GM12878 (cell line): ENCODE measurements around the gene CEP131. TPM values are rescaled to one million over a fixed set of nuclear protein-coding genes. Genes with fewer than 3 reads are reported as not detected.

Experiments
- ATAC-seq: fragments of 200-7000 bp; cut with Tn5 transposase; 3 replicates; pipeline ENCODE4 v1.9.1; 2020; ENCODE audit warnings: mild to moderate bottlenecking, moderate library complexity
- BruUV-seq: library from RNA; stranded (reverse); fragments of 400-500 nt; replicated peaks from 2 replicates; lab custom pipeline; 2021; lab: Mats Ljungman, UMichigan
- CTCF ChIA-PET: fragments of 300-600 bp; sonication (Branson Sonifier 250); formaldehyde crosslinking; extraction: SDS; loops from one replicate; lab custom pipeline; 2021; ENCODE audit warnings: inconsistent platforms; lab: Yijun Ruan, JAX
- POLR2A ChIA-PET: fragments of 350-600 bp; formaldehyde crosslinking; extraction: SDS; loops from one replicate; lab custom pipeline; 2021; ENCODE audit warnings: inconsistent platforms; lab: Charles Lee
- RAD21 ChIA-PET: fragments of 300-600 bp; sonication (Branson Sonifier 250); formaldehyde crosslinking; loops from one replicate; lab custom pipeline; 2023; ENCODE audit warnings: antibody characterized with exemption; ENCODE audit not compliant: unreplicated experiment; lab: Charles Lee
- SMC1A ChIA-PET: fragments of 300-600 bp; sonication (Branson Sonifier 250); formaldehyde crosslinking; loops from one replicate; lab custom pipeline; 2023; ENCODE audit not compliant: unreplicated experiment, uncharacterized antibody; lab: Charles Lee
- DNase-seq: peaks from one replicate; pipeline ENCODE4 v3.0.0-alpha.2; 2011; ENCODE audit warnings: low read depth, low spot score
- FAIRE-seq: peaks from 3 replicates; lab custom pipeline; 2011; peaks lifted over from hg19 to GRCh38; lab: Jason Lieb, UNC
- H2AFZ ChIP-seq: 2 replicates; pipeline ENCODE4 v1.6.0; 2011; ENCODE audit warnings: low read depth, low read length, control low read depth; ENCODE audit not compliant: control insufficient read depth
- H3K27ac ChIP-seq: 2 replicates; pipeline ENCODE4 v1.5.1; 2011; ENCODE audit warnings: control low read depth; ENCODE audit not compliant: control insufficient read depth, insufficient read depth
- H3K27me3 ChIP-seq, 2 experiments: replicated peaks in 1 of 2; 2 replicates each; pipeline versions ENCODE4 v1.6.0 to v1.6.1; 2011; ENCODE audit warnings: low read length in 1 of 2; ENCODE audit not compliant: control insufficient read depth in 2 of 2, insufficient read depth in 2 of 2
- H3K36me3 ChIP-seq, 2 experiments: 2 replicates each; pipeline ENCODE4 v1.5.1; 2011; ENCODE audit warnings: low read length in 1 of 2; ENCODE audit not compliant: control insufficient read depth in 2 of 2, insufficient read depth in 2 of 2
- H3K4me1 ChIP-seq: 2 replicates; pipeline ENCODE4 v1.6.1; 2011; ENCODE audit warnings: mild to moderate bottlenecking, low read length, moderate library complexity, mixed read lengths; ENCODE audit not compliant: control insufficient read depth, insufficient read depth
- H3K4me2 ChIP-seq: 2 replicates; pipeline ENCODE4 v1.6.0; 2011; ENCODE audit warnings: control low read depth; ENCODE audit not compliant: control insufficient read depth, insufficient read depth
- H3K4me3 ChIP-seq: fragments of 200-600 bp; sonication (generic); 2 replicates; pipeline ENCODE4 v1.5.1; 2016
- H3K79me2 ChIP-seq: 2 replicates; pipeline ENCODE4 v1.6.0; 2011; ENCODE audit warnings: low read length; ENCODE audit not compliant: control insufficient read depth, insufficient read depth
- H3K9ac ChIP-seq: 2 replicates; pipeline ENCODE4 v1.8.0; 2011; ENCODE audit warnings: low read length, control low read depth, mixed read lengths; ENCODE audit not compliant: control insufficient read depth, insufficient read depth
- H3K9me3 ChIP-seq: replicated peaks from 3 replicates; pipeline ENCODE4 v1.5.1; 2011; ENCODE audit warnings: mild to moderate bottlenecking, low read length; ENCODE audit not compliant: control insufficient read depth, insufficient read depth
- H4K20me1 ChIP-seq: 2 replicates; pipeline ENCODE4 v1.6.0; 2011; ENCODE audit not compliant: control insufficient read depth, insufficient read depth
- CHD2 ChIP-seq: IDR thresholded peaks from 2 replicates; pipeline ENCODE4 v1.6.1; 2011; ENCODE audit warnings: low read depth, low read length, improper control_type of control experiment, borderline replicate concordance
- ETV6 ChIP-seq, 2 experiments: fragments of 450-650 bp in 1 of 2; IDR thresholded peaks in 1 of 2; conservative IDR thresholded peaks in 1 of 2; 2 replicates each; pipeline ENCODE4 v1.6.1; 2014; ENCODE audit warnings: antibody characterized with exemption in 1 of 2, borderline replicate concordance in 1 of 2, low read depth in 1 of 2, mild to moderate bottlenecking in 1 of 2, moderate library complexity in 1 of 2
- FOXM1 ChIP-seq: IDR thresholded peaks from 2 replicates; pipeline ENCODE4 v1.6.1; 2012; ENCODE audit warnings: low read depth, mild to moderate bottlenecking, inconsistent platforms, low read length, moderate library complexity
- HDAC6 ChIP-seq: fragments of 200-600 bp; sonication (generic); IDR thresholded peaks from one replicate; pipeline ENCODE4 v1.8.0; 2017; ENCODE audit warnings: antibody characterized with exemption; ENCODE audit not compliant: unreplicated experiment
- IRF4 ChIP-seq: IDR thresholded peaks from 2 replicates; pipeline ENCODE4 v1.6.1; 2011; ENCODE audit warnings: low read depth, low read length
- KAT2A ChIP-seq: conservative IDR thresholded peaks from 2 replicates; pipeline ENCODE4 v1.6.1; 2011; ENCODE audit warnings: low read depth, low read length; ENCODE audit not compliant: control insufficient read depth
- KDM1A ChIP-seq: fragments of 200-600 bp; sonication (generic); IDR thresholded peaks from 2 replicates; pipeline ENCODE4 v1.6.1; 2016; ENCODE audit warnings: borderline replicate concordance
- LARP7 ChIP-seq: fragments of 450-650 bp; IDR thresholded peaks from 2 replicates; pipeline ENCODE4 v1.6.1; 2017; ENCODE audit warnings: mild to moderate bottlenecking
- MTA3 ChIP-seq: IDR thresholded peaks from 2 replicates; pipeline ENCODE4 v1.6.1; 2012; ENCODE audit warnings: low read length, inconsistent platforms, borderline replicate concordance
- NFIC ChIP-seq: IDR thresholded peaks from 2 replicates; pipeline ENCODE4 v1.6.1; 2012; ENCODE audit warnings: low read depth, mild to moderate bottlenecking, inconsistent platforms, low read length, moderate library complexity
- STAT1 ChIP-seq: fragments of 450-650 bp; conservative IDR thresholded peaks from 2 replicates; pipeline ENCODE4 v1.6.1; 2014; ENCODE audit warnings: antibody characterized with exemption, mild to moderate bottlenecking
- YY1 ChIP-seq: IDR thresholded peaks from 2 replicates; pipeline ENCODE4 v1.6.1; 2011; ENCODE audit warnings: low read depth, mild to moderate bottlenecking, low read length
- ZNF24 ChIP-seq: fragments of 450-650 bp; IDR thresholded peaks from 2 replicates; pipeline ENCODE4 v1.6.1; 2017; ENCODE audit warnings: antibody characterized with exemption, mild to moderate bottlenecking
- WGBS: methylation state at CpG from one replicate; pipeline ENCODE4 v1.1.6; 2016; ENCODE audit warnings: low lambda C conversion rate; ENCODE audit not compliant: insufficient replicate concordance, insufficient coverage; ENCODE audit errors: missing lambda C conversion rate; 5-methylcytosine and 5-hydroxymethylcytosine counted together
- in situ Hi-C: fragments of 300-500 bp; cut with MboI; formaldehyde crosslinking; loops from 9 replicates; pipeline ENCODE4 v1.14.3; 2018; ENCODE audit warnings: mixed read lengths
- intact Hi-C: fragments of 100-400 bp; cut with micrococcal nuclease; formaldehyde crosslinking; loops from one replicate; pipeline ENCODE4 v1.14.2; 2022; ENCODE audit not compliant: unreplicated experiment
- polyA plus RNA-seq, 11 experiments: library from polyadenylated mRNA; depleted of rRNA in 4 of 11; unstranded in 6 of 11; stranded (reverse) in 5 of 11; fragments of >200 nt; fragmentation: Nextera tagmentation in 4 of 11; fragmentation: Illumina TruSeq in 1 of 11; extraction: Ambion mirVana in 4 of 11; extraction: Trizol in 1 of 11; gene quantifications; 1 replicate in 1 of 11; 2 replicates in 10 of 11; pipeline versions ENCODE4 v1.2.1 to v1.2.3, GENCODE V29; 2011 to 2016; ENCODE audit warnings: inconsistent platforms in 2 of 11, missing spikeins in 2 of 11, low read depth in 1 of 11
- total RNA-seq, 4 experiments: library from RNA; depleted of rRNA in 3 of 4; stranded (reverse); fragments of >200 nt in 3 of 4; fragmentation: Illumina TruSeq in 1 of 4; extraction: Trizol in 1 of 4; gene quantifications; 2 replicates each; pipeline versions ENCODE4 v1.2.1 to v1.2.3, GENCODE V29; 2013 to 2021
- TF ChIP-seq, protein P1 (sequence below): IDR thresholded peaks from 2 replicates; pipeline ENCODE4 v1.6.1; 2011; ENCODE audit warnings: low read depth, low read length, improper control_type of control experiment, borderline replicate concordance
- TF ChIP-seq, protein P2 (sequence below): IDR thresholded peaks from 2 replicates; pipeline ENCODE4 v1.6.1; 2012; ENCODE audit warnings: low read depth, low read length, improper control_type of control experiment
- TF ChIP-seq, protein P3 (sequence below): fragments of 450-650 bp; IDR thresholded peaks from 2 replicates; pipeline ENCODE4 v1.6.1; 2018; ENCODE audit warnings: borderline replicate concordance, mild to moderate bottlenecking; ENCODE audit not compliant: partially characterized antibody

Gene CEP131
- total and polyA plus RNA-seq, 10 of the 15 experiments (the other 5 are each of a cell fraction or from before 2014, with no cell fraction given): 0.05 to 17.3 (median 6.7) TPM

DNA sequence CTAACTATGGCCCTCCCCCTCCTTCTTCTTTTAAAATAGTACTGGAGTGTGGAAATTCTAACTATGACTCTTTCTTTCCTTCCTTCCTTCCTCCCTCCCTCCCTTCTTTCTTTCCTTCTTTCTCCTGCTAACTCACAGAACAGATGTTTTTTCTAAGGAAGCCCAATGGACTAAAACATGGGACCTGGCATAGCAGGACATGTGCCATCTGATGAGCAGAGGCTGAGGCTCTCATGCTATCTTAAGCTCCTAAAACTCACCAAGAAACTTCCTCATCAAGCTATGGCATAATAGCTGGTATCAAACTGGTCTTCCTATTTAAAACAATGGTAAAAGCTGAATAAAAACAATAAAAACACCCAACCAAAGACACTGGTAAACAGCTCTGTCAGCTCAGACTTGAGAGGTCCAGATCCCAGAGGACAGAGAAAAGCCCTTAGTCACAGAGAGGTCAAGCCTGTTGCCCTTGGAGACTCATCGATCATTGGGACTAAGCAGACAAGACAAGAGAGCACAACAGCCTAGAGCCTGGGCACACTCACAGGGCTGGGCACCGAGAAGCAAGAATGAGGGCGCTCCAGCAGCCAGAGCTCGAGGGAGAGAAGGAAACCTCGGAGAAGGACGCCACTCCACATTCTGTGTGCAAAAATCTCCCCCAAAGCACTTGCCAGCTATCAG is 44.8 kb upstream of the CEP131 start:
- Histone ChIP-seq H4K20me1 (no peaks in the 10 kb centered on the region), H3K9me3 (no peaks in the 10 kb centered on the region), H3K4me3 (no peak overlapping the region), H3K4me2 (no peak overlapping the region), H3K79me2 (no peaks in the 10 kb centered on the region), H3K36me3 (peaks cover 6 to 10% of the 10 kb centered on the region in 2 experiments), H3K27ac (no peak overlapping the region), H2AFZ (no peak overlapping the region), H3K27me3 (no peaks in the 10 kb centered on the region), H3K4me1 (no peaks in the 10 kb centered on the region), H3K9ac (no peak overlapping the region)
- ATAC-seq: no peak
- in situ Hi-C loops: no loop called here
- SMC1A ChIA-PET: no interaction called here
- POLR2A ChIA-PET: no interaction called here
- no peak for DNase-seq
- RAD21 ChIA-PET: no interaction called here
- intact Hi-C loops: no loop called here
- BruUV-seq: no TSS peak
- CTCF ChIA-PET: interaction anchor here (0.5 to 0.7 kb wide), 2 partner anchors 28 to 144 kb away, joined by 3 read pairs; no protein-coding TSS in a partner anchor
- 93% methylated on average over 6 of the region's 6 CpGs for WGBS
- FAIRE-seq: no peak
- TF ChIP-seq HDAC6: no peak
- TF ChIP-seq FOXM1: no peak
- no peak for TF ChIP-seq MTA3
- TF ChIP-seq ZNF24: no peak
- TF ChIP-seq CHD2: no peak
- no peak for TF ChIP-seq LARP7
- TF ChIP-seq, protein P1, sequence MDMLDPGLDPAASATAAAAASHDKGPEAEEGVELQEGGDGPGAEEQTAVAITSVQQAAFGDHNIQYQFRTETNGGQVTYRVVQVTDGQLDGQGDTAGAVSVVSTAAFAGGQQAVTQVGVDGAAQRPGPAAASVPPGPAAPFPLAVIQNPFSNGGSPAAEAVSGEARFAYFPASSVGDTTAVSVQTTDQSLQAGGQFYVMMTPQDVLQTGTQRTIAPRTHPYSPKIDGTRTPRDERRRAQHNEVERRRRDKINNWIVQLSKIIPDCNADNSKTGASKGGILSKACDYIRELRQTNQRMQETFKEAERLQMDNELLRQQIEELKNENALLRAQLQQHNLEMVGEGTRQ: no peak
- TF ChIP-seq KDM1A: no peak
- TF ChIP-seq, protein P2, sequence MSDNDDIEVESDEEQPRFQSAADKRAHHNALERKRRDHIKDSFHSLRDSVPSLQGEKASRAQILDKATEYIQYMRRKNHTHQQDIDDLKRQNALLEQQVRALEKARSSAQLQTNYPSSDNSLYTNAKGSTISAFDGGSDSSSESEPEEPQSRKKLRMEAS: no peak
- TF ChIP-seq NFIC: no peak
- no peak for TF ChIP-seq IRF4
- no peak for TF ChIP-seq ETV6 (conservative IDR thresholded peaks at IDR 0.05 in 1 of 2, IDR thresholded peaks at IDR 0.05 in 1 of 2; ENCODE audit: borderline replicate concordance in 1 of 2, low read depth in 1 of 2)
- no peak for TF ChIP-seq STAT1
- TF ChIP-seq, protein P3, sequence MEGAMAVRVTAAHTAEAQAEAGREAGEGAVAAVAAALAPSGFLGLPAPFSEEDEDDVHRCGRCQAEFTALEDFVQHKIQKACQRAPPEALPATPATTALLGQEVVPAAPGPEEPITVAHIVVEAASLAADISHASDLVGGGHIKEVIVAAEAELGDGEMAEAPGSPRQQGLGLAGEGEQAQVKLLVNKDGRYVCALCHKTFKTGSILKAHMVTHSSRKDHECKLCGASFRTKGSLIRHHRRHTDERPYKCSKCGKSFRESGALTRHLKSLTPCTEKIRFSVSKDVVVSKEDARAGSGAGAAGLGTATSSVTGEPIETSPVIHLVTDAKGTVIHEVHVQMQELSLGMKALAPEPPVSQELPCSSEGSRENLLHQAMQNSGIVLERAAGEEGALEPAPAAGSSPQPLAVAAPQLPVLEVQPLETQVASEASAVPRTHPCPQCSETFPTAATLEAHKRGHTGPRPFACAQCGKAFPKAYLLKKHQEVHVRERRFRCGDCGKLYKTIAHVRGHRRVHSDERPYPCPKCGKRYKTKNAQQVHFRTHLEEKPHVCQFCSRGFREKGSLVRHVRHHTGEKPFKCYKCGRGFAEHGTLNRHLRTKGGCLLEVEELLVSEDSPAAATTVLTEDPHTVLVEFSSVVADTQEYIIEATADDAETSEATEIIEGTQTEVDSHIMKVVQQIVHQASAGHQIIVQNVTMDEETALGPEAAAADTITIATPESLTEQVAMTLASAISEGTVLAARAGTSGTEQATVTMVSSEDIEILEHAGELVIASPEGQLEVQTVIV: no peak
- no peak for TF ChIP-seq KAT2A
- TF ChIP-seq YY1: no peak
- TF ChIP-seq, all 136 proteins: peak for 0
